Right lobe of liver (tissue), 4 donors: ENCODE results near the gene MAML2.

Source experiments
- CTCF ChIP-seq, 4 donors: fragments of 200-600 bp in 3 of 4; fragments of 450-650 bp in 1 of 4; IDR thresholded peaks; one replicate each; pipeline versions ENCODE4 v1.5.1 to v1.8.0; 2016 to 2022; ENCODE audit warnings: antibody characterized with exemption in 4 of 4, mild to moderate bottlenecking in 2 of 4
- POLR2A ChIP-seq: fragments of 450-650 bp; IDR thresholded peaks from one replicate; pipeline ENCODE4 v1.6.1; 2017; ENCODE audit warnings: antibody characterized with exemption, mild to moderate bottlenecking
- donor health status: DM: no; HTN: no; CAD: no.
- donor health status: DM: no; HTN: no; CAD: no.
- donor health status: DM: no; HTN: yes; CAD: no.

- no peak for TF ChIP-seq CTCF (IDR thresholded peaks at IDR 0.05)
- no peak for TF ChIP-seq POLR2A
Measured at GRCh38 chr11:96036863-96037262, 306.1 kb downstream of the MAML2 start.
